ENCODE results near the gene COL28A1. TPM values are rescaled to one million over a fixed set of nuclear protein-coding genes. Genes with fewer than 3 reads are reported as not detected.

The COL28A1 gene
- total RNA-seq, 1 experiment from 2014 or later, result 0.81 TPM

- TF ChIP-seq FOXP4 (CRISPR knock-in tag; IDR thresholded peaks at IDR 0.05), result no peak
Measured at GRCh38 chr7:7417851-7418250, 117.8 kb downstream of the COL28A1 start (continued).

GRCh38 chr7:7417414-7417813 is 118.3 kb downstream of the COL28A1 start:
- POLR2A ChIA-PET, result no interaction called here
- no peak for TF ChIP-seq SOX15 (CRISPR knock-in tag; IDR thresholded peaks at IDR 0.05)
- TF ChIP-seq, protein P1, sequence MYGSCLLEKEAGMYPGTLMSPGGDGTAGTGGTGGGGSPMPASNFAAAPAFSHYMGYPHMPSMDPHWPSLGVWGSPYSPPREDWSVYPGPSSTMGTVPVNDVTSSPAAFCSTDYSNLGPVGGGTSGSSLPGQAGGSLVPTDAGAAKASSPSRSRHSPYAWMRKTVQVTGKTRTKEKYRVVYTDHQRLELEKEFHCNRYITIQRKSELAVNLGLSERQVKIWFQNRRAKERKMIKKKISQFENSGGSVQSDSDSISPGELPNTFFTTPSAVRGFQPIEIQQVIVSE (CRISPR knock-in tag; IDR thresholded peaks at IDR 0.05; ENCODE audit: borderline replicate concordance), result no peak
- no peak for TF ChIP-seq ZNF423 (CRISPR knock-in tag; IDR thresholded peaks at IDR 0.05)
- no peak for TF ChIP-seq NFYB (CRISPR knock-in tag; conservative IDR thresholded peaks at IDR 0.05; ENCODE audit: low read depth)
- no peak for TF ChIP-seq CBFB (CRISPR knock-in tag; IDR thresholded peaks at IDR 0.05; ENCODE audit: low read depth)
- TF ChIP-seq E2F4 (CRISPR knock-in tag; IDR thresholded peaks at IDR 0.05; ENCODE audit: borderline replicate concordance, low read depth), result no peak
- ATAC-seq (no peak), DNase-seq (ENCODE audit: low spot score) (no peak)
- Mint-ChIP-seq H3K36me3 (no peaks in the 10 kb centered on the region), H3K4me1 (no peaks in the 10 kb centered on the region), H3K4me3 (no peak overlapping the region), H3K27me3 (ENCODE audit: low read depth) (no peaks in the 10 kb centered on the region), H3K27ac (no peak overlapping the region), H3K9me3 (no peaks in the 10 kb centered on the region)
- CTCF ChIA-PET, result no interaction called here

GRCh38 chr7:7416031-7416858 is 119.4 kb downstream of the COL28A1 start:
- DNase-seq (ENCODE audit: low spot score) (no peak), ATAC-seq (no peak)
- POLR2A ChIA-PET, result no interaction called here
- Mint-ChIP-seq H3K4me1 (no peaks in the 10 kb centered on the region), H3K4me3 (no peak overlapping the region), H3K36me3 (no peaks in the 10 kb centered on the region), H3K27ac (no peak overlapping the region), H3K9me3 (peaks cover 3% of the 10 kb centered on the region; the same call in 1 of the 2 replicates), H3K27me3 (ENCODE audit: low read depth) (no peaks in the 10 kb centered on the region)
- CTCF ChIA-PET, result interaction anchor here (0.7 kb wide), 1 partner anchor 8 kb away, joined by 3 read pairs; no protein-coding TSS in a partner anchor
- TF ChIP-seq CTCF (IDR thresholded peaks at IDR 0.05) (no peak), ERG (CRISPR knock-in tag; IDR thresholded peaks at IDR 0.05) (no peak), FOXK1 (CRISPR knock-in tag; IDR thresholded peaks at IDR 0.05) (no peak)
- TF ChIP-seq, protein P2, sequence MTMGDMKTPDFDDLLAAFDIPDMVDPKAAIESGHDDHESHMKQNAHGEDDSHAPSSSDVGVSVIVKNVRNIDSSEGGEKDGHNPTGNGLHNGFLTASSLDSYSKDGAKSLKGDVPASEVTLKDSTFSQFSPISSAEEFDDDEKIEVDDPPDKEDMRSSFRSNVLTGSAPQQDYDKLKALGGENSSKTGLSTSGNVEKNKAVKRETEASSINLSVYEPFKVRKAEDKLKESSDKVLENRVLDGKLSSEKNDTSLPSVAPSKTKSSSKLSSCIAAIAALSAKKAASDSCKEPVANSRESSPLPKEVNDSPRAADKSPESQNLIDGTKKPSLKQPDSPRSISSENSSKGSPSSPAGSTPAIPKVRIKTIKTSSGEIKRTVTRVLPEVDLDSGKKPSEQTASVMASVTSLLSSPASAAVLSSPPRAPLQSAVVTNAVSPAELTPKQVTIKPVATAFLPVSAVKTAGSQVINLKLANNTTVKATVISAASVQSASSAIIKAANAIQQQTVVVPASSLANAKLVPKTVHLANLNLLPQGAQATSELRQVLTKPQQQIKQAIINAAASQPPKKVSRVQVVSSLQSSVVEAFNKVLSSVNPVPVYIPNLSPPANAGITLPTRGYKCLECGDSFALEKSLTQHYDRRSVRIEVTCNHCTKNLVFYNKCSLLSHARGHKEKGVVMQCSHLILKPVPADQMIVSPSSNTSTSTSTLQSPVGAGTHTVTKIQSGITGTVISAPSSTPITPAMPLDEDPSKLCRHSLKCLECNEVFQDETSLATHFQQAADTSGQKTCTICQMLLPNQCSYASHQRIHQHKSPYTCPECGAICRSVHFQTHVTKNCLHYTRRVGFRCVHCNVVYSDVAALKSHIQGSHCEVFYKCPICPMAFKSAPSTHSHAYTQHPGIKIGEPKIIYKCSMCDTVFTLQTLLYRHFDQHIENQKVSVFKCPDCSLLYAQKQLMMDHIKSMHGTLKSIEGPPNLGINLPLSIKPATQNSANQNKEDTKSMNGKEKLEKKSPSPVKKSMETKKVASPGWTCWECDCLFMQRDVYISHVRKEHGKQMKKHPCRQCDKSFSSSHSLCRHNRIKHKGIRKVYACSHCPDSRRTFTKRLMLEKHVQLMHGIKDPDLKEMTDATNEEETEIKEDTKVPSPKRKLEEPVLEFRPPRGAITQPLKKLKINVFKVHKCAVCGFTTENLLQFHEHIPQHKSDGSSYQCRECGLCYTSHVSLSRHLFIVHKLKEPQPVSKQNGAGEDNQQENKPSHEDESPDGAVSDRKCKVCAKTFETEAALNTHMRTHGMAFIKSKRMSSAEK (CRISPR knock-in tag; IDR thresholded peaks at IDR 0.05; ENCODE audit: borderline replicate concordance), result no peak
- TF ChIP-seq, protein P3, sequence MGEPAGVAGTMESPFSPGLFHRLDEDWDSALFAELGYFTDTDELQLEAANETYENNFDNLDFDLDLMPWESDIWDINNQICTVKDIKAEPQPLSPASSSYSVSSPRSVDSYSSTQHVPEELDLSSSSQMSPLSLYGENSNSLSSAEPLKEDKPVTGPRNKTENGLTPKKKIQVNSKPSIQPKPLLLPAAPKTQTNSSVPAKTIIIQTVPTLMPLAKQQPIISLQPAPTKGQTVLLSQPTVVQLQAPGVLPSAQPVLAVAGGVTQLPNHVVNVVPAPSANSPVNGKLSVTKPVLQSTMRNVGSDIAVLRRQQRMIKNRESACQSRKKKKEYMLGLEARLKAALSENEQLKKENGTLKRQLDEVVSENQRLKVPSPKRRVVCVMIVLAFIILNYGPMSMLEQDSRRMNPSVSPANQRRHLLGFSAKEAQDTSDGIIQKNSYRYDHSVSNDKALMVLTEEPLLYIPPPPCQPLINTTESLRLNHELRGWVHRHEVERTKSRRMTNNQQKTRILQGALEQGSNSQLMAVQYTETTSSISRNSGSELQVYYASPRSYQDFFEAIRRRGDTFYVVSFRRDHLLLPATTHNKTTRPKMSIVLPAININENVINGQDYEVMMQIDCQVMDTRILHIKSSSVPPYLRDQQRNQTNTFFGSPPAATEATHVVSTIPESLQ (CRISPR knock-in tag; IDR thresholded peaks at IDR 0.05), result no peak
- TF ChIP-seq, protein P4, sequence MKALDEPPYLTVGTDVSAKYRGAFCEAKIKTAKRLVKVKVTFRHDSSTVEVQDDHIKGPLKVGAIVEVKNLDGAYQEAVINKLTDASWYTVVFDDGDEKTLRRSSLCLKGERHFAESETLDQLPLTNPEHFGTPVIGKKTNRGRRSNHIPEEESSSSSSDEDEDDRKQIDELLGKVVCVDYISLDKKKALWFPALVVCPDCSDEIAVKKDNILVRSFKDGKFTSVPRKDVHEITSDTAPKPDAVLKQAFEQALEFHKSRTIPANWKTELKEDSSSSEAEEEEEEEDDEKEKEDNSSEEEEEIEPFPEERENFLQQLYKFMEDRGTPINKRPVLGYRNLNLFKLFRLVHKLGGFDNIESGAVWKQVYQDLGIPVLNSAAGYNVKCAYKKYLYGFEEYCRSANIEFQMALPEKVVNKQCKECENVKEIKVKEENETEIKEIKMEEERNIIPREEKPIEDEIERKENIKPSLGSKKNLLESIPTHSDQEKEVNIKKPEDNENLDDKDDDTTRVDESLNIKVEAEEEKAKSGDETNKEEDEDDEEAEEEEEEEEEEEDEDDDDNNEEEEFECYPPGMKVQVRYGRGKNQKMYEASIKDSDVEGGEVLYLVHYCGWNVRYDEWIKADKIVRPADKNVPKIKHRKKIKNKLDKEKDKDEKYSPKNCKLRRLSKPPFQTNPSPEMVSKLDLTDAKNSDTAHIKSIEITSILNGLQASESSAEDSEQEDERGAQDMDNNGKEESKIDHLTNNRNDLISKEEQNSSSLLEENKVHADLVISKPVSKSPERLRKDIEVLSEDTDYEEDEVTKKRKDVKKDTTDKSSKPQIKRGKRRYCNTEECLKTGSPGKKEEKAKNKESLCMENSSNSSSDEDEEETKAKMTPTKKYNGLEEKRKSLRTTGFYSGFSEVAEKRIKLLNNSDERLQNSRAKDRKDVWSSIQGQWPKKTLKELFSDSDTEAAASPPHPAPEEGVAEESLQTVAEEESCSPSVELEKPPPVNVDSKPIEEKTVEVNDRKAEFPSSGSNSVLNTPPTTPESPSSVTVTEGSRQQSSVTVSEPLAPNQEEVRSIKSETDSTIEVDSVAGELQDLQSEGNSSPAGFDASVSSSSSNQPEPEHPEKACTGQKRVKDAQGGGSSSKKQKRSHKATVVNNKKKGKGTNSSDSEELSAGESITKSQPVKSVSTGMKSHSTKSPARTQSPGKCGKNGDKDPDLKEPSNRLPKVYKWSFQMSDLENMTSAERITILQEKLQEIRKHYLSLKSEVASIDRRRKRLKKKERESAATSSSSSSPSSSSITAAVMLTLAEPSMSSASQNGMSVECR (CRISPR knock-in tag; IDR thresholded peaks at IDR 0.05; ENCODE audit: borderline replicate concordance), result no peak
